NB4 (cell line): ENCODE data around the gene RIPOR3.

ENCODE experiments used
- POLR2A ChIP-seq: IDR thresholded peaks from 2 replicates; pipeline ENCODE4 v1.6.1; 2011; ENCODE audit warnings: mild to moderate bottlenecking; ENCODE audit not compliant: insufficient read length; ENCODE audit errors: extremely low read depth
- TF ChIP-seq, protein P1 (sequence below): IDR thresholded peaks from one replicate; pipeline ENCODE4 v1.5.1; 2012; ENCODE audit warnings: low read depth, low read length

DNA sequence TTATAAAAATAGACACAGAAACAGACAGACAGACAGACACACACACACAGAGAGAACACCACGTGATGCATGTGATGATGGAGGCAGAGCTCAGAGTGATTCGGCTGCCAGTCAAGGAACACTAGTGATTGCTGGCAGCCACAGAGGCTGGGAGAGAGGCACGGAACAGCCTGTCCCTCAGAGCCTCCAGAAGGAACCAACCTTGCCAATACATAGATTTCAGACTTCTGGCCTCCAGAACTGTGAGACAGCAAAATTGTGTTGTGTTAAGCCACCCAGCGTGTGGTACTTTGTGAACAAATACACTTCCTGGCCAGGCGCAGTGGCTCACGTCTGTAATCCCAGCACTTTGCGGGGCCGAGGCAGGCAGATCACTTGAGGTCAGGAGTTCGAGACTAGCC lies 30.5 kb upstream of the RIPOR3 start:
- TF ChIP-seq, protein P1, sequence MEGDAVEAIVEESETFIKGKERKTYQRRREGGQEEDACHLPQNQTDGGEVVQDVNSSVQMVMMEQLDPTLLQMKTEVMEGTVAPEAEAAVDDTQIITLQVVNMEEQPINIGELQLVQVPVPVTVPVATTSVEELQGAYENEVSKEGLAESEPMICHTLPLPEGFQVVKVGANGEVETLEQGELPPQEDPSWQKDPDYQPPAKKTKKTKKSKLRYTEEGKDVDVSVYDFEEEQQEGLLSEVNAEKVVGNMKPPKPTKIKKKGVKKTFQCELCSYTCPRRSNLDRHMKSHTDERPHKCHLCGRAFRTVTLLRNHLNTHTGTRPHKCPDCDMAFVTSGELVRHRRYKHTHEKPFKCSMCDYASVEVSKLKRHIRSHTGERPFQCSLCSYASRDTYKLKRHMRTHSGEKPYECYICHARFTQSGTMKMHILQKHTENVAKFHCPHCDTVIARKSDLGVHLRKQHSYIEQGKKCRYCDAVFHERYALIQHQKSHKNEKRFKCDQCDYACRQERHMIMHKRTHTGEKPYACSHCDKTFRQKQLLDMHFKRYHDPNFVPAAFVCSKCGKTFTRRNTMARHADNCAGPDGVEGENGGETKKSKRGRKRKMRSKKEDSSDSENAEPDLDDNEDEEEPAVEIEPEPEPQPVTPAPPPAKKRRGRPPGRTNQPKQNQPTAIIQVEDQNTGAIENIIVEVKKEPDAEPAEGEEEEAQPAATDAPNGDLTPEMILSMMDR: no peak
- TF ChIP-seq POLR2A: no peak
